Endothelial cell of umbilical vein (primary cell): Measurements from ENCODE around the gene UBE4B. TPM values are rescaled to one million over a fixed set of nuclear protein-coding genes. Genes with fewer than 3 reads are reported as not detected.

ENCODE experiments used
- Bru-seq: library from RNA; stranded (reverse); fragments of 400-500 nt; gene quantifications from one replicate; lab custom pipeline; 2021; lab: Mats Ljungman, UMichigan
- BruChase-seq, 2 experiments: library from RNA; stranded (reverse); fragments of 400-500 nt; gene quantifications; one replicate each; lab custom pipeline; 2021; lab: Mats Ljungman, UMichigan
- BruUV-seq: library from RNA; stranded (reverse); fragments of 400-500 nt; replicated peaks from 2 replicates; lab custom pipeline; 2021; lab: Mats Ljungman, UMichigan
- CTCF ChIA-PET: fragments of 300-600, 350-600 bp; sonication (Branson Sonifier 250); formaldehyde crosslinking; loops from one replicate; lab custom pipeline; 2021; ENCODE audit warnings: antibody characterized with exemption, inconsistent platforms; lab: Charles Lee
- POLR2A ChIA-PET: fragments of 300-600, 350-600 bp; sonication (Branson Sonifier 250); formaldehyde crosslinking; loops from one replicate; lab custom pipeline; 2021; ENCODE audit warnings: antibody characterized with exemption, inconsistent platforms; lab: Charles Lee
- DNase-seq: peaks from one replicate; pipeline ENCODE4 v3.0.0-alpha.2; 2011; ENCODE audit warnings: low read depth, low spot score
- FAIRE-seq: peaks from 2 replicates; lab custom pipeline; 2011; peaks lifted over from hg19 to GRCh38; lab: Jason Lieb, UNC
- H2AFZ ChIP-seq: 2 replicates; pipeline ENCODE4 v1.6.0; 2012; ENCODE audit warnings: low read depth, low read length, control low read depth, inconsistent platforms
- H3K27ac ChIP-seq: 2 replicates; pipeline ENCODE4 v1.5.1; 2011; ENCODE audit warnings: low read depth, mild to moderate bottlenecking, control low read depth, low read length, moderate library complexity; ENCODE audit not compliant: insufficient read depth
- H3K27me3 ChIP-seq, 2 experiments: 2 replicates each; pipeline versions ENCODE4 v1.6.0 to v1.6.1; 2011; ENCODE audit warnings: low read length in 2 of 2, mixed read lengths in 1 of 2; ENCODE audit not compliant: control insufficient read depth in 2 of 2, insufficient read depth in 2 of 2
- H3K36me3 ChIP-seq, 2 experiments: 2 replicates in 1 of 2; 3 replicates in 1 of 2; pipeline ENCODE4 v1.5.1; 2011; ENCODE audit warnings: low read length in 2 of 2, mild to moderate bottlenecking in 1 of 2, moderate library complexity in 1 of 2; ENCODE audit not compliant: control insufficient read depth in 2 of 2, insufficient read depth in 2 of 2; ENCODE audit errors: extremely low read depth in 1 of 2
- H3K4me1 ChIP-seq: 3 replicates; pipeline ENCODE4 v1.5.1; 2011; ENCODE audit warnings: mild to moderate bottlenecking, low read length; ENCODE audit not compliant: control insufficient read depth, insufficient read depth; ENCODE audit errors: extremely low read depth
- H3K4me2 ChIP-seq: 2 replicates; pipeline ENCODE4 v1.6.1; 2011; ENCODE audit warnings: low read length, control low read depth, mixed read lengths; ENCODE audit not compliant: insufficient read depth
- H3K4me3 ChIP-seq, 3 experiments: fragments of 200-600 bp in 1 of 3; sonication (generic), shearing (Covaris generic) in 1 of 3; replicated peaks in 1 of 3; 2 replicates each; pipeline ENCODE4 v1.5.1; 2011 to 2016; ENCODE audit warnings: control low read depth in 3 of 3, low read length in 3 of 3, mild to moderate bottlenecking in 2 of 3, inconsistent platforms in 1 of 3, low read depth in 1 of 3, moderate library complexity in 1 of 3; ENCODE audit not compliant: insufficient read depth in 1 of 3
- H3K79me2 ChIP-seq: 2 replicates; pipeline ENCODE4 v1.6.0; 2012; ENCODE audit warnings: low read length, inconsistent platforms; ENCODE audit not compliant: control insufficient read depth, insufficient read depth
- H3K9ac ChIP-seq: replicated peaks from 2 replicates; pipeline ENCODE3; 2011; ENCODE audit warnings: low read length, control low read depth; ENCODE audit not compliant: insufficient read depth; ENCODE audit errors: extremely low read depth
- H3K9me1 ChIP-seq: replicated peaks from 3 replicates; pipeline ENCODE4 v1.6.0; 2011; ENCODE audit warnings: mild to moderate bottlenecking, low read length; ENCODE audit not compliant: control insufficient read depth, insufficient read depth; ENCODE audit errors: extremely low read depth
- H3K9me3 ChIP-seq: replicated peaks from 2 replicates; pipeline ENCODE4 v1.5.1; 2012; ENCODE audit warnings: low read length, inconsistent platforms; ENCODE audit not compliant: control insufficient read depth, insufficient read depth
- H4K20me1 ChIP-seq: replicated peaks from 2 replicates; pipeline ENCODE3; 2011; ENCODE audit warnings: mild to moderate bottlenecking, low read length; ENCODE audit not compliant: control insufficient read depth, insufficient read depth; ENCODE audit errors: extremely low read depth
- EZH2 ChIP-seq: IDR thresholded peaks from 2 replicates; pipeline ENCODE4 v1.6.1; 2012; ENCODE audit warnings: borderline replicate concordance, low read depth, mild to moderate bottlenecking, moderate library complexity, low read length, inconsistent platforms; ENCODE audit not compliant: severe bottlenecking
- FOS ChIP-seq: IDR thresholded peaks from 2 replicates; pipeline ENCODE4 v1.6.1; 2011; ENCODE audit warnings: mild to moderate bottlenecking, low read length, moderate library complexity, borderline replicate concordance; ENCODE audit not compliant: insufficient read depth
- GATA2 ChIP-seq: IDR thresholded peaks from 2 replicates; pipeline ENCODE4 v1.7.0; 2011; ENCODE audit warnings: low read depth, mild to moderate bottlenecking, moderate library complexity, mixed read lengths, low read length; ENCODE audit not compliant: insufficient read length, insufficient read depth
- JUN ChIP-seq: IDR thresholded peaks from 2 replicates; pipeline ENCODE4 v1.6.1; 2011; ENCODE audit warnings: borderline replicate concordance, low read depth; ENCODE audit not compliant: insufficient read length, insufficient read depth
- MYC ChIP-seq: IDR thresholded peaks from one replicate; pipeline ENCODE4 v1.6.1; 2011; ENCODE audit warnings: mild to moderate bottlenecking, low read depth, low read length
- POLR2A ChIP-seq: IDR thresholded peaks from 2 replicates; pipeline ENCODE4 v1.6.1; 2012; ENCODE audit warnings: low read depth, mild to moderate bottlenecking, control low read depth, low read length
- POLR2AphosphoS5 ChIP-seq: IDR thresholded peaks from 2 replicates; pipeline ENCODE4 v1.6.1; 2012; ENCODE audit warnings: low read depth, mild to moderate bottlenecking, control low read depth, low read length, moderate library complexity; ENCODE audit not compliant: insufficient read depth
- dilution Hi-C: fragments of 300-500 bp; cut with MboI; formaldehyde crosslinking; loops from one replicate; pipeline ENCODE4 v1.15.0; 2019; ENCODE audit warnings: low sequenced_read_pairs; ENCODE audit not compliant: extremely low pct_ligation_motif_present
- intact Hi-C: fragments of 100-400 bp; cut with micrococcal nuclease; formaldehyde crosslinking; loops from one replicate; pipeline ENCODE4 v1.10.0; 2022
- long read RNA-seq: library from polyadenylated mRNA; stranded (forward); transcript quantifications from one replicate; pipeline ENCODE4 v2.0.0, GENCODE V29; 2021
- polyA minus RNA-seq, 3 experiments: library from RNA; depleted of rRNA, polyadenylated mRNA; stranded (reverse); fragments of >200 nt; gene quantifications; 1 replicate in 1 of 3; 2 replicates in 2 of 3; pipeline ENCODE4 v1.2.3, GENCODE V29; 2011
- polyA plus RNA-seq, 4 experiments: library from polyadenylated mRNA; depleted of rRNA in 3 of 4; stranded (reverse) in 3 of 4; unstranded in 1 of 4; fragments of >200 nt; gene quantifications; 2 replicates each; pipeline versions ENCODE4 v1.2.1 to v1.2.3, GENCODE V29; 2011 to 2012; ENCODE audit warnings: missing spikeins in 1 of 4
- total RNA-seq: library from RNA; stranded (reverse); gene quantifications from 2 replicates; pipeline ENCODE4 v1.2.3, GENCODE V29; 2021
- TF ChIP-seq, protein P1 (sequence below): IDR thresholded peaks from 2 replicates; pipeline ENCODE4 v1.6.1; 2011; ENCODE audit not compliant: insufficient read depth, insufficient read length
- TF ChIP-seq, protein P2 (sequence below), 2 donors: IDR thresholded peaks; 1 replicate in 1 of 2; 2 replicates in 1 of 2; pipeline ENCODE4 v1.5.1; 2011; ENCODE audit warnings: low read length in 2 of 2, mild to moderate bottlenecking in 2 of 2, moderate library complexity in 2 of 2, control low read depth in 1 of 2, inconsistent platforms in 1 of 2, low read depth in 1 of 2; ENCODE audit not compliant: insufficient read depth in 1 of 2; ENCODE audit errors: extremely low read depth in 1 of 2

UBE4B gene
- total RNA-seq (54.5 and 56.7 TPM in 2 replicates), polyA plus RNA-seq (13.3 and 17.8 TPM in 2 replicates), polyA minus RNA-seq (39.1 and 40.9 TPM in 2 replicates), Bru-seq, nascent RNA (percentile 78 among the genes with signal in this experiment), BruChase-seq, experiment 1, labeled RNA remaining after a 6-hour chase (percentile 81 among the genes with signal in this experiment), BruChase-seq, experiment 2, labeled RNA remaining after a 2-hour chase (percentile 81 among the genes with signal in this experiment)
- 23.1 and 24.8 TPM in 2 replicates for polyA plus RNA-seq (2011; cell fraction: cytosol; rRNA removed)
- 48.4 and 50.7 TPM in 2 replicates for polyA plus RNA-seq (2011; cell fraction: nucleus; rRNA removed)
- polyA plus RNA-seq (2012): 26.9 and 29.3 TPM in 2 replicates
- 19.6 TPM for polyA minus RNA-seq (2011; cell fraction: cytosol; rRNA and poly(A)+ RNA removed)
- 30.8 and 43.2 TPM in 2 replicates for polyA minus RNA-seq (2011; cell fraction: nucleus; rRNA and poly(A)+ RNA removed)
- long read RNA-seq, full-length matches to known transcripts: 15 of 37 reads
- long read RNA-seq, partial matches to known transcripts: 11 of 37 reads
- long read RNA-seq, other reads (novel, unspliced or antisense): 11 of 37 reads

DNA sequence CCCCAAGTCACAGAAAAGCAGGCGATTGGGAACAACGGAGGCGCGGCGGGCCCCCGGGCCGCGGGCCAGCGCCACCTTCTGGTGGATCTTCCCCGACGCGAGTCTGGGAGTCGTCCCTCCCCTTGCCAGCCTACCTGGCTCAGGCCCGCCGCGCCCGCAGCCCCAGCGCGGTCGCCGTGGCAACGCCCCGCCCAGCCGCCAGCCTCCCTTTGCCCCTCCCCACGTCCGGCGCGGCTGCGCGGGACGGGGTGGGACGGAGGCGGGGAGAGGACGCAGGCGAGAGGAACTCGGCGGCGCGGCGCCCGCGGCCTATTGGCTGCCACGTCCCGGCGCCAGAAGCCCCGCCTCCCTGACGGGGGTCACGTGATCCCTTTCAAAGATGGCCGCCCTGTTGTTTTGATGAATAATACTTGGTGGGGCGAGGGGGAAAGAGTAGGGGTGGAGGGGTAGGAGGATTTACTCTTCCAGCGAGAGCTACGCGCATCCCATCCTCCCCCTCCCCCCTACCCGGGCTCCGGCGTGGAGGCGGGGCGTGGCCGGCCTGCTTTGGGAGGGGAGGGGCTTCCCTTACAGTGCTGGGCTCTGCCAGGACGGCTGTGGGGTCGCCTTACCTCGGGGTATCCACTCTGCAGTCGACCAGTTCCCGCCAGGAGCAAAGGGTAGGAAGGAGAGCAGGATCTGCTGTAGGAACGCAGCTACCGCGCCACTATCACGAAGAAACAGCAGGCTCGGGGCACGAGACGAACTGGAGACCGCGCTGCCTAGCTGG is at the start of gene UBE4B:
Gene UBE4B (plus strand): TSS at position 369 of the 769 bp plus-strand sequence. CDS start 713 bp downstream, outside the sequence.
- BruUV-seq: TSS peak; percentile 53
- Histone ChIP-seq H3K9ac (peak within 1 kb of the TSS; percentile 92), H4K20me1 (no peaks in the 10 kb centered on the region), H3K4me2 (peak within 1 kb of the TSS; percentile 96), H3K9me1 (no peaks in the 10 kb centered on the region), H3K79me2 (peaks cover 26% of the 10 kb centered on the region), H3K4me1 (peaks cover 14% of the 10 kb centered on the region), H3K27me3 (no peaks in the 10 kb centered on the region), H3K36me3 (no peaks in the 10 kb centered on the region), H3K27ac (peak within 1 kb of the TSS; percentile 74), H3K9me3 (no peaks in the 10 kb centered on the region), H2AFZ (peak within 1 kb of the TSS; percentile 97), H3K4me3 (peak within 1 kb of the TSS; percentile 55 to 85 (median 72))
- ChIA-PET POLR2A (interaction anchor here (0.6 to 1.0 kb wide), 2 partner anchors 77 to 89 kb away, joined by 3 read pairs; partner anchors contain the start of genes LZIC and NMNAT1), CTCF (interaction anchor here (0.7 to 3.4 kb wide), 7 partner anchors 14 to 307 kb away, joined by 3 to 36 read pairs (median 3); partner anchors contain the start of genes LZIC and NMNAT1)
- FAIRE-seq (peak; percentile 88), DNase-seq (peak; percentile 99)
- intact Hi-C loops (loop anchor here (1.0 to 5.0 kb wide), 12 partner anchors 14 to 396 kb away; partner anchors contain the start of genes CTNNBIP1, KIF1B, LZIC and NMNAT1), dilution Hi-C loops (no loop called here)
- TF ChIP-seq MYC: no peak
- no peak for TF ChIP-seq FOS
- TF ChIP-seq JUN: no peak
- TF ChIP-seq, protein P1, sequence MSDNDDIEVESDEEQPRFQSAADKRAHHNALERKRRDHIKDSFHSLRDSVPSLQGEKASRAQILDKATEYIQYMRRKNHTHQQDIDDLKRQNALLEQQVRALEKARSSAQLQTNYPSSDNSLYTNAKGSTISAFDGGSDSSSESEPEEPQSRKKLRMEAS: peak; percentile 72
- peak; percentile 34 for TF ChIP-seq POLR2A
- peak; percentile 52 for TF ChIP-seq POLR2AphosphoS5
- TF ChIP-seq, protein P2, sequence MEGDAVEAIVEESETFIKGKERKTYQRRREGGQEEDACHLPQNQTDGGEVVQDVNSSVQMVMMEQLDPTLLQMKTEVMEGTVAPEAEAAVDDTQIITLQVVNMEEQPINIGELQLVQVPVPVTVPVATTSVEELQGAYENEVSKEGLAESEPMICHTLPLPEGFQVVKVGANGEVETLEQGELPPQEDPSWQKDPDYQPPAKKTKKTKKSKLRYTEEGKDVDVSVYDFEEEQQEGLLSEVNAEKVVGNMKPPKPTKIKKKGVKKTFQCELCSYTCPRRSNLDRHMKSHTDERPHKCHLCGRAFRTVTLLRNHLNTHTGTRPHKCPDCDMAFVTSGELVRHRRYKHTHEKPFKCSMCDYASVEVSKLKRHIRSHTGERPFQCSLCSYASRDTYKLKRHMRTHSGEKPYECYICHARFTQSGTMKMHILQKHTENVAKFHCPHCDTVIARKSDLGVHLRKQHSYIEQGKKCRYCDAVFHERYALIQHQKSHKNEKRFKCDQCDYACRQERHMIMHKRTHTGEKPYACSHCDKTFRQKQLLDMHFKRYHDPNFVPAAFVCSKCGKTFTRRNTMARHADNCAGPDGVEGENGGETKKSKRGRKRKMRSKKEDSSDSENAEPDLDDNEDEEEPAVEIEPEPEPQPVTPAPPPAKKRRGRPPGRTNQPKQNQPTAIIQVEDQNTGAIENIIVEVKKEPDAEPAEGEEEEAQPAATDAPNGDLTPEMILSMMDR (IDR thresholded peaks at IDR 0.05; ENCODE audit: extremely low read depth in 1 of 2, insufficient read depth in 1 of 2, low read depth in 1 of 2, low read length in 2 of 2): peak; percentile 93 to 95
- no peak for TF ChIP-seq GATA2
- no peak for TF ChIP-seq EZH2
